ENCODE results near the gene IL22RA2. TPM values are rescaled to one million over a fixed set of nuclear protein-coding genes. Genes with fewer than 3 reads are reported as not detected.

Gene IL22RA2
- total and polyA plus RNA-seq, 2 of the 13 experiments (the other 11 are each of a cell fraction or from before 2014, with no cell fraction given), result not detected

DNA sequence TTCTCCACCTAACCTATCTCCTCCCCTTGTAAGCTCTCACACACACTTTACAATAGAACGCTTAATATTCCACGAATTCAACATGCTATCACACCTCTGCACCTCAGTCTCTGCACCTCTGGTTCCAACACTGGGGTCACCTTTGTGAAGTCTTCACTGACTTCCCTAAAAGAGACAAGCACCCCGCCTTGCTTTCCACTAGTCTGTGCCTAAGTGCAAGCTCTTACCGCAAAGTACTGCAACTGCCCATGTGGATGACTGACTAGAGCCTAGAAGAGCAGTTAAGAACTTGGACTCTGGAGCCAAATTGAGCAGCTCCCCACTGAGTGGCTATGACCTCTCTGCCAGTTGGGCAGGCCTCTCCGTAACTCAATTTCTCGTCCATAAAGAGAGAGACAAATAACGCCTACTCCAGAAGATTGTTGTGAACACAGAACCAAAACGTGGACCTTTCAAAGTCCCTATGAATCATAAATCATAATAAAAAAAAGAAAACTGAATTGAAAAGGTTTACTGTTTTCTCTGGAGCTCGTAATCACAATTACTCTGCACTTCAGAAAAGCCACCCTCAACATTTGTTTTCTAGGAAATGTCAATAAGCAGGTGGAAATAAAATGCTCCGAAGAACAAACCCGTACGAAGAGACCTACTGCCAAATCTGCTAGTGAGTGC, 44.5 kb upstream of the IL22RA2 start:
- no TSS peak for BruUV-seq (replicated peaks)
- Histone ChIP-seq H3K4me1 (ENCODE audit: insufficient read depth, low read length) (peaks cover 59% of the 10 kb centered on the region), H3K27ac (ENCODE audit: extremely low read length, insufficient read depth, low read length) (peak overlapping the region; percentile 88), H3K9ac (ENCODE audit: insufficient read depth, low read depth, low read length) (peak overlapping the region; percentile 92), H4K20me1 (ENCODE audit: insufficient read depth, low read length) (peaks cover 39% of the 10 kb centered on the region), H3K36me3 (replicated peaks in 1 of 2; ENCODE audit: control insufficient read depth in 1 of 2, insufficient read depth in 2 of 2, low read length in 2 of 2) (peaks cover 0 to 7% of the 10 kb centered on the region in 2 experiments; a peak in 2 of 5 replicates), H3K4me3 (replicated peaks in 1 of 3; ENCODE audit: insufficient read depth in 1 of 3, low read depth in 2 of 3, low read length in 3 of 3) (peak overlapping the region; percentile 87 to 93 (median 89)), H3K4me2 (ENCODE audit: low read depth, low read length) (peak overlapping the region; percentile 92), H3K79me2 (ENCODE audit: insufficient read depth, low read length) (peaks cover 62% of the 10 kb centered on the region), H3K9me3 (ENCODE audit: low read length) (no peaks in the 10 kb centered on the region), H3K27me3 (ENCODE audit: control insufficient read depth in 1 of 2, insufficient read depth in 2 of 2, low read length in 2 of 2) (peaks cover 0 to 4% of the 10 kb centered on the region in 2 experiments; a peak in 1 of 5 replicates), H2AFZ (ENCODE audit: low read length) (no peak overlapping the region)
- ATAC-seq (peak; percentile 64), DNase-seq (ENCODE audit: low spot score) (peak; percentile 75), FAIRE-seq (peak; percentile 77)
- intact Hi-C loops (cut with micrococcal nuclease; ENCODE audit: unreplicated experiment) (loop anchor here (2.0 to 5.0 kb wide), 3 partner anchors 39 to 137 kb away; no protein-coding TSS in a partner anchor), in situ Hi-C loops (cut with HindIII; ENCODE audit: extremely low pct_ligation_motif_present, low pct_unique_long_range_greater_than_20kb) (no loop called here)
- WGBS (ENCODE audit: low lambda C conversion rate), result under 1% methylated on average over 12 of the region's 12 CpGs
- ChIA-PET CTCF (ENCODE audit: low intra/inter-chr PET ratio, low total read pairs) (no interaction called here), POLR2A (interaction anchor here (0.8 to 1.4 kb wide), 7 partner anchors 9 to 136 kb away, joined by 3 to 5 read pairs (median 3); no protein-coding TSS in a partner anchor)
- TF ChIP-seq TEAD3 (CRISPR knock-in tag; optimal IDR thresholded peaks at IDR 0.05; ENCODE audit: borderline replicate concordance) (peak; percentile 33), GATAD2A (CRISPR knock-in tag; IDR thresholded peaks at IDR 0.05) (peak; percentile 11; the same call in 1 of the 2 replicates), REL (CRISPR knock-in tag; conservative IDR thresholded peaks at IDR 0.05) (no peak), SMAD3 (CRISPR knock-in tag; IDR thresholded peaks at IDR 0.05) (no peak), KMT2A (CRISPR knock-in tag; IDR thresholded peaks at IDR 0.05) (peak; percentile 51; the same call in 1 of the 2 replicates), SIN3A (IDR thresholded peaks at IDR 0.05; ENCODE audit: borderline replicate concordance, low read depth, low read length) (0 out of 2 replicates have a peak, but pooled peaks have one; percentile 12), MXI1 (IDR thresholded peaks at IDR 0.05; ENCODE audit: borderline replicate concordance, low read depth, low read length) (no peak), ZNF780A (CRISPR knock-in tag; IDR thresholded peaks at IDR 0.05) (0 out of 2 replicates have a peak, but pooled peaks have one; percentile 22), HNF4G (IDR thresholded peaks at IDR 0.05; ENCODE audit: borderline replicate concordance, low read depth, low read length) (peak; percentile 41; the same call in 1 of the 2 replicates), HNF4G (CRISPR knock-in tag; IDR thresholded peaks at IDR 0.05; ENCODE audit: borderline replicate concordance, low read depth) (no peak), ZNF460 (CRISPR knock-in tag; IDR thresholded peaks at IDR 0.05; ENCODE audit: borderline replicate concordance) (no peak), ZMYM4 (CRISPR knock-in tag; IDR thresholded peaks at IDR 0.05) (peak; percentile 24; the same call in 1 of the 2 replicates), SAP130 (CRISPR knock-in tag; IDR thresholded peaks at IDR 0.05; ENCODE audit: low read depth) (peak; percentile 65; the same call in 1 of the 2 replicates)
- TF ChIP-seq, protein P1, sequence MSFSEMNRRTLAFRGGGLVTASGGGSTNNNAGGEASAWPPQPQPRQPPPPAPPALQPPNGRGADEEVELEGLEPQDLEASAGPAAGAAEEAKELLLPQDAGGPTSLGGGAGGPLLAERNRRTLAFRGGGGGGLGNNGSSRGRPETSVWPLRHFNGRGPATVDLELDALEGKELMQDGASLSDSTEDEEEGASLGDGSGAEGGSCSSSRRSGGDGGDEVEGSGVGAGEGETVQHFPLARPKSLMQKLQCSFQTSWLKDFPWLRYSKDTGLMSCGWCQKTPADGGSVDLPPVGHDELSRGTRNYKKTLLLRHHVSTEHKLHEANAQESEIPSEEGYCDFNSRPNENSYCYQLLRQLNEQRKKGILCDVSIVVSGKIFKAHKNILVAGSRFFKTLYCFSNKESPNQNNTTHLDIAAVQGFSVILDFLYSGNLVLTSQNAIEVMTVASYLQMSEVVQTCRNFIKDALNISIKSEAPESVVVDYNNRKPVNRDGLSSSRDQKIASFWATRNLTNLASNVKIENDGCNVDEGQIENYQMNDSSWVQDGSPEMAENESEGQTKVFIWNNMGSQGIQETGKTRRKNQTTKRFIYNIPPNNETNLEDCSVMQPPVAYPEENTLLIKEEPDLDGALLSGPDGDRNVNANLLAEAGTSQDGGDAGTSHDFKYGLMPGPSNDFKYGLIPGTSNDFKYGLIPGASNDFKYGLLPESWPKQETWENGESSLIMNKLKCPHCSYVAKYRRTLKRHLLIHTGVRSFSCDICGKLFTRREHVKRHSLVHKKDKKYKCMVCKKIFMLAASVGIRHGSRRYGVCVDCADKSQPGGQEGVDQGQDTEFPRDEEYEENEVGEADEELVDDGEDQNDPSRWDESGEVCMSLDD (CRISPR knock-in tag; IDR thresholded peaks at IDR 0.05; ENCODE audit: borderline replicate concordance), result no peak
- TF ChIP-seq, protein P2, sequence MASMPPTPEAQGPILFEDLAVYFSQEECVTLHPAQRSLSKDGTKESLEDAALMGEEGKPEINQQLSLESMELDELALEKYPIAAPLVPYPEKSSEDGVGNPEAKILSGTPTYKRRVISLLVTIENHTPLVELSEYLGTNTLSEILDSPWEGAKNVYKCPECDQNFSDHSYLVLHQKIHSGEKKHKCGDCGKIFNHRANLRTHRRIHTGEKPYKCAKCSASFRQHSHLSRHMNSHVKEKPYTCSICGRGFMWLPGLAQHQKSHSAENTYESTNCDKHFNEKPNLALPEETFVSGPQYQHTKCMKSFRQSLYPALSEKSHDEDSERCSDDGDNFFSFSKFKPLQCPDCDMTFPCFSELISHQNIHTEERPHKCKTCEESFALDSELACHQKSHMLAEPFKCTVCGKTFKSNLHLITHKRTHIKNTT (CRISPR knock-in tag; IDR thresholded peaks at IDR 0.05), result no peak
- TF ChIP-seq, protein P3, sequence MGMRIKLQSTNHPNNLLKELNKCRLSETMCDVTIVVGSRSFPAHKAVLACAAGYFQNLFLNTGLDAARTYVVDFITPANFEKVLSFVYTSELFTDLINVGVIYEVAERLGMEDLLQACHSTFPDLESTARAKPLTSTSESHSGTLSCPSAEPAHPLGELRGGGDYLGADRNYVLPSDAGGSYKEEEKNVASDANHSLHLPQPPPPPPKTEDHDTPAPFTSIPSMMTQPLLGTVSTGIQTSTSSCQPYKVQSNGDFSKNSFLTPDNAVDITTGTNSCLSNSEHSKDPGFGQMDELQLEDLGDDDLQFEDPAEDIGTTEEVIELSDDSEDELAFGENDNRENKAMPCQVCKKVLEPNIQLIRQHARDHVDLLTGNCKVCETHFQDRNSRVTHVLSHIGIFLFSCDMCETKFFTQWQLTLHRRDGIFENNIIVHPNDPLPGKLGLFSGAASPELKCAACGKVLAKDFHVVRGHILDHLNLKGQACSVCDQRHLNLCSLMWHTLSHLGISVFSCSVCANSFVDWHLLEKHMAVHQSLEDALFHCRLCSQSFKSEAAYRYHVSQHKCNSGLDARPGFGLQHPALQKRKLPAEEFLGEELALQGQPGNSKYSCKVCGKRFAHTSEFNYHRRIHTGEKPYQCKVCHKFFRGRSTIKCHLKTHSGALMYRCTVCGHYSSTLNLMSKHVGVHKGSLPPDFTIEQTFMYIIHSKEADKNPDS (CRISPR knock-in tag; IDR thresholded peaks at IDR 0.05), result 0 out of 2 replicates have a peak, but pooled peaks have one; percentile 17
- TF ChIP-seq, protein P4, sequence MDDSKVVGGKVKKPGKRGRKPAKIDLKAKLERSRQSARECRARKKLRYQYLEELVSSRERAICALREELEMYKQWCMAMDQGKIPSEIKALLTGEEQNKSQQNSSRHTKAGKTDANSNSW (CRISPR knock-in tag; IDR thresholded peaks at IDR 0.05; ENCODE audit: borderline replicate concordance), result 0 out of 2 replicates have a peak, but pooled peaks have one; percentile 38

All from HepG2 (cell line).